ENCODE measurements around the gene EFNA2. TPM values are rescaled to one million over a fixed set of nuclear protein-coding genes. Genes with fewer than 3 reads are reported as not detected.

Gene EFNA2
- not detected for total RNA-seq

DNA sequence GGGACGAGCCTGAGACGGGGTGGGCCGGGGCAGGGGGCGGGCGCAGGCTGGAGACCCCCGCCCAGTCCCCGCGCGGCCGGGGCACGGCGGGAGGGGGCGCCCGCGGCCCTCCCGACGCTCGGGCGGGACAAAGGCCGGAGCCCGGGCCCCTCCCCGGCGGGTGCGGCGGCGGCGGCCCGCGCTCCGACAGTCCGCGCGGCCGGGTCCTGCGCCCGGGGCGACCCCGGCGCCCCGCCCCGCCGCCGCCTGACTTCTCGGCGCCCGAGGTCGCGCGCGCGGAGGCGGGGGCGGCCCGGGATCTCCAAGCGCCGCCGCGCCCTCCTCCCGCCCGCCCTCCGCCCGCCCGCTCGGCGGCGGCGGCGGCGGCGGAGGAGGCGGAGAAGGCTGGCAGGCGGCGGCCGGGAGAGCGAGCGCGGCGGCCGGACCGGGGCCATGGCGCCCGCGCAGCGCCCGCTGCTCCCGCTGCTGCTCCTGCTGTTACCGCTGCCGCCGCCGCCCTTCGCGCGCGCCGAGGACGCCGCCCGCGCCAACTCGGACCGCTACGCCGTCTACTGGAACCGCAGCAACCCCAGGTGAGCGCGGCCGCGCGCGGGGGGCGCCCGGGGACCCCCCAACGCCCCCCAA lies at the start of gene EFNA2:
TSS of gene EFNA2 (plus strand) at position 137 of the 624 bp plus-strand sequence. CDS start at position 433, 296 bp downstream.
- no peak for TF ChIP-seq POLR2A (IDR thresholded peaks at IDR 0.05)
- TF ChIP-seq POLR2AphosphoS5 (IDR thresholded peaks at IDR 0.05; ENCODE audit: insufficient read depth in 1 of 2, low read depth in 1 of 2): no peak
- TF ChIP-seq CTCF (IDR thresholded peaks at IDR 0.05): no peak
- H3K9me3 ChIP-seq: no peaks in the 10 kb centered on the region
- H3K27me3 ChIP-seq: peaks cover 10% of the 10 kb centered on the region
- no peak within 1 kb of the TSS for H3K27ac ChIP-seq
- intact Hi-C loops (cut with DNase I): no loop called here
- no peak for DNase-seq (ENCODE audit: extremely low spot score in 2 of 2)
- H3K4me1 ChIP-seq: peaks cover 19% of the 10 kb centered on the region
- H3K36me3 ChIP-seq: no peaks in the 10 kb centered on the region
- H3K4me3 ChIP-seq: no peak within 1 kb of the TSS

GRCh38 chr19:1236576-1236975 lies 49.1 kb upstream of the EFNA2 start:
- Histone ChIP-seq H3K27ac (no peak overlapping the region), H3K27me3 (no peaks in the 10 kb centered on the region), H3K36me3 (no peaks in the 10 kb centered on the region), H3K9me3 (no peaks in the 10 kb centered on the region), H3K4me3 (peak overlapping the region; percentile 60 to 86), H3K4me1 (peaks cover 51% of the 10 kb centered on the region)
- peak in 1 of 2 donors; percentile 10 for TF ChIP-seq POLR2AphosphoS5 (IDR thresholded peaks at IDR 0.05; ENCODE audit: insufficient read depth in 1 of 2, low read depth in 1 of 2)
- no peak for TF ChIP-seq POLR2A (IDR thresholded peaks at IDR 0.05)
- TF ChIP-seq CTCF (IDR thresholded peaks at IDR 0.05): no peak
- intact Hi-C loops (cut with DNase I): no loop called here
- no peak for DNase-seq (ENCODE audit: extremely low spot score in 2 of 2)

- peak overlapping the region; percentile 60 to 86 for H3K4me3 ChIP-seq
- no peaks in the 10 kb centered on the region for H3K27me3 ChIP-seq
- peaks cover 48% of the 10 kb centered on the region for H3K4me1 ChIP-seq
- no peak for DNase-seq (ENCODE audit: extremely low spot score in 2 of 2)
- intact Hi-C loops (cut with DNase I): no loop called here
- TF ChIP-seq CTCF (IDR thresholded peaks at IDR 0.05) (no peak), POLR2A (IDR thresholded peaks at IDR 0.05) (no peak), POLR2AphosphoS5 (IDR thresholded peaks at IDR 0.05; ENCODE audit: insufficient read depth in 1 of 2, low read depth in 1 of 2) (no peak)
- H3K9me3 ChIP-seq: no peaks in the 10 kb centered on the region
- H3K27ac ChIP-seq: peak overlapping the region; percentile 69
- H3K36me3 ChIP-seq: no peaks in the 10 kb centered on the region
These were observed 48.5 kb upstream of the EFNA2 start for GRCh38 chr19:1237027-1237659.

GRCh38 chr19:1237754-1238368 lies 47.8 kb upstream of the EFNA2 start, which contains the start of gene CBARP:
TSS of gene CBARP (minus strand) at chr19:1238005. CDS start at chr19:1236100, 1,905 bp downstream.
- intact Hi-C loops (cut with DNase I): no loop called here
- Histone ChIP-seq H3K27me3 (no peaks in the 10 kb centered on the region), H3K36me3 (no peaks in the 10 kb centered on the region), H3K9me3 (no peaks in the 10 kb centered on the region), H3K4me1 (peaks cover 48% of the 10 kb centered on the region), H3K27ac (peak within 1 kb of the TSS; percentile 97), H3K4me3 (peak within 1 kb of the TSS; percentile 60 to 86)
- no peak for TF ChIP-seq CTCF (IDR thresholded peaks at IDR 0.05)
- DNase-seq (ENCODE audit: extremely low spot score in 2 of 2): no peak

Measured in vagina (tissue), 2 donors.